Measurements from ENCODE around the gene NUP35.

NUP35 gene

DNA sequence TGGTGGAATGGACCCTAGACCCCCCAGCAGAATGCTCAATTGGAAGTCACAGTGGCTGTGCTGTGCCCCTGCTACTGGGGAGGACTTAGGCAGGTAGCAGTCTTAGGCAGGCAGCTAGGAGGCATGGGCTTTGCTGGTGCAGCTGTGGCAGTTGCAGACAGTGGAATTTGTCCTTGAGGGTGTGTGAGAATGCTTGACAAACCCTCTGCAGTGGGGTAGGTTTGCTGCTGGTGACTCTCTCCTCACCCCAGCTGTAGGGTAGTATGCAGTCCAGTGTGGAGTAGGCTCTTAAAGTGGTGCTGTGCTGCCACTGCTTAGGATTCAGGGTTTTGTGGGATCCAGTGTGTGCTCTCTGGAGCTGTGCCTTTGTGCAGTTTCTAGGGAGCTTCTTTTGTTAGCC lies 61.3 kb downstream of the NUP35 start:
- no peak for DNase-seq (ENCODE audit: low read depth)
- TF ChIP-seq, protein P1, sequence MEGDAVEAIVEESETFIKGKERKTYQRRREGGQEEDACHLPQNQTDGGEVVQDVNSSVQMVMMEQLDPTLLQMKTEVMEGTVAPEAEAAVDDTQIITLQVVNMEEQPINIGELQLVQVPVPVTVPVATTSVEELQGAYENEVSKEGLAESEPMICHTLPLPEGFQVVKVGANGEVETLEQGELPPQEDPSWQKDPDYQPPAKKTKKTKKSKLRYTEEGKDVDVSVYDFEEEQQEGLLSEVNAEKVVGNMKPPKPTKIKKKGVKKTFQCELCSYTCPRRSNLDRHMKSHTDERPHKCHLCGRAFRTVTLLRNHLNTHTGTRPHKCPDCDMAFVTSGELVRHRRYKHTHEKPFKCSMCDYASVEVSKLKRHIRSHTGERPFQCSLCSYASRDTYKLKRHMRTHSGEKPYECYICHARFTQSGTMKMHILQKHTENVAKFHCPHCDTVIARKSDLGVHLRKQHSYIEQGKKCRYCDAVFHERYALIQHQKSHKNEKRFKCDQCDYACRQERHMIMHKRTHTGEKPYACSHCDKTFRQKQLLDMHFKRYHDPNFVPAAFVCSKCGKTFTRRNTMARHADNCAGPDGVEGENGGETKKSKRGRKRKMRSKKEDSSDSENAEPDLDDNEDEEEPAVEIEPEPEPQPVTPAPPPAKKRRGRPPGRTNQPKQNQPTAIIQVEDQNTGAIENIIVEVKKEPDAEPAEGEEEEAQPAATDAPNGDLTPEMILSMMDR (conservative IDR thresholded peaks at IDR 0.05; ENCODE audit: low read depth, low read length): no peak
- H3K4me3 ChIP-seq (ENCODE audit: low read depth, low read length): no peak overlapping the region

DNA sequence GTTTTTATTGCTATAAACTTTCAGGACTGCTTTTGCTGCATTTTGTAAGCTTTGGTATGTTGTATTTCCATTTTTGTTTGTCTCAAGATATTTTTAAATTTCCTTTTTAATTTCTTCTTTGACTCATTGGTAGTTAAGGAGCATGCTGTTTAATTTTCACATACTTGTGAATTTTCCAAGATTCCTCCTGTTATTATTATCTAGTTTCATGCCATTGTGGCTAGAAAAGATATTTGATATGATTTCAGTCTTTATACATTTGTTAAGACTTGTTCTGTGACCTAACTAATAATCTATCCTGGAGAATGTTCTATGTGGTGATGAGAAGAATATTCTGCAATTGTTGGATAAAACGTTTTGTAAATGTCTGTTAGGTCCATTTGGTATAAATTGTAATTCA lies 62.1 kb downstream of the NUP35 start:
- TF ChIP-seq, protein P1 (conservative IDR thresholded peaks at IDR 0.05; ENCODE audit: low read depth, low read length): no peak
- H3K4me3 ChIP-seq (ENCODE audit: low read depth, low read length): no peak overlapping the region
- DNase-seq (ENCODE audit: low read depth): peak; percentile 18

DNA sequence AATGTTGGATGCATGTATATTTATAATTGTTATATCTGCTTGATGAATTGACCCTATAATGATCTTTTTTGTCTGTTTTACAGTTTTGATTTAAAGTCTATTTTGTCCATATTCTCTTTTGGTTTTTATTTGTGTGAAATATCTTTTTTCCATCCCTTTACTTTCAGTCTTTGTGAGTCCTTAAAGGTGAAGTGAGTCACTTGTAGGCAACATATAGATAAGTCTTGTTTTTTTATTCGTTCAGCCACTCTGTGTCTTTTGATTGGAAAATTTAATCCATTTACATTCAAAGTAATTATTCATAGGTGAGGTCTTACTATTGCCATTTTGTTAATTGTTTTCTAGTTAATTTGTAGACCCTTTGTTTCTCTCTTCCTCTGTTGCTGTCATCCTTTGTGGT lies 62.5 kb downstream of the NUP35 start:
- TF ChIP-seq, protein P1 (conservative IDR thresholded peaks at IDR 0.05; ENCODE audit: low read depth, low read length): no peak
- H3K4me3 ChIP-seq (ENCODE audit: low read depth, low read length): no peak overlapping the region
- DNase-seq (ENCODE audit: low read depth): no peak

DNA sequence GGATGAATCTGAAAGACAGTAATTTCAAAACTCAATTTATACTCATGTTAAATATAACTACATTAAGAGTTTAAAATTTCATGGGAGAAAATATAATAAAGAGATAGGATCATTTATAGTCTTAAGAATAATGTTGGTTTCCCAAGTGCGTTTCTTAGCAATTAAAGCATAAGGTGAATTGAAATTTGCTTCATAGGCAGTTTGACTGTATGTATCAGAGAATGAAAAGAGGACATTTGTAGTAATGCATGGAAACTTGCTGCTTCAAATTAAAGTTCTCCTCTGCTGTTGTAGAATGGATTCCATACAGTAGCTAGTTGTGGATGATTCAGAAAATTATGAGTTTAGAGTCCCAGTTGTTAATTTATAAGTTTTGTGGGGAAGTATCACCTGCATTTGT lies 68.1 kb downstream of the NUP35 start:
- no peak for DNase-seq (ENCODE audit: low read depth)
- no peak overlapping the region for H3K4me3 ChIP-seq (ENCODE audit: low read depth, low read length)
- TF ChIP-seq, protein P1 (conservative IDR thresholded peaks at IDR 0.05; ENCODE audit: low read depth, low read length): no peak

DNA sequence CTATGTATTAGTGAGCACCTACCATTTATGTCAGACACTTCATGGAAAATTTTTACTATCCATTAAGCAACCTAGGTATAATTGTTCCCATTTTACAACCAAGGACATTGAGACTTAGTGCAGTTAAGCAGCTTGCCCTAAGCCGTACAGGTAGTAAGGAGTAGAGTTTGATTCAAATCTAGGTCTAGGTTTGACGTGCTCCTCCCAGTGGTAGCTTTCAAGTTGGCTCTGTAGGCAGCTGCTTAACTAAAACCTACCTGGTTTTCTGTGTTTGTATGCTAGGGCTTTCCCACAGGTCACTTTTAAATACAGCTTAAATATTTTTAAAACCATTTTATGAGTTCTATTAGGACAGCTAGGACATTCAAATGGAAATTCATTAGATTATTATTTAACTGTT lies 69.7 kb downstream of the NUP35 start:
- TF ChIP-seq, protein P1 (conservative IDR thresholded peaks at IDR 0.05; ENCODE audit: low read depth, low read length): no peak
- no peak overlapping the region for H3K4me3 ChIP-seq (ENCODE audit: low read depth, low read length)
- DNase-seq (ENCODE audit: low read depth): no peak

DNA sequence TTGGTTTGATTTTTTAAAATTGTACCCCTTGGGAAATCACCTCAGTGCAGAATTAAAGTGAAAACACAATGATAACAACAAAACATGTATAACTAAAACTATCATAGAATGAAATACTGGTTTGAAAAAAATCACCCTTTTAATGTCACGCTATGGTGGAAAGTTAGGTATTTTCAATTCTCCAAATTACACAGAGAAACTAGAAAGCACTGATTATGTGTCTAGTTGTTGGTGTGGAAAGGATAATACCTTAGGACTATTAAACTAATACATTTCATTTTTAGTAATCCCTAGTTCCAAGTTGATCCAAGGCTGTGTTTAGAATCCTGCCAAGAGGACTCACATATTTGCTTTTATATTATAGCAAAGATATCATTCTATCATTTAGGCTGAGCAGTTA lies 71.2 kb downstream of the NUP35 start:
- TF ChIP-seq, protein P1 (conservative IDR thresholded peaks at IDR 0.05; ENCODE audit: low read depth, low read length): no peak
- H3K4me3 ChIP-seq (ENCODE audit: low read depth, low read length): no peak overlapping the region
- no peak for DNase-seq (ENCODE audit: low read depth)

DNA sequence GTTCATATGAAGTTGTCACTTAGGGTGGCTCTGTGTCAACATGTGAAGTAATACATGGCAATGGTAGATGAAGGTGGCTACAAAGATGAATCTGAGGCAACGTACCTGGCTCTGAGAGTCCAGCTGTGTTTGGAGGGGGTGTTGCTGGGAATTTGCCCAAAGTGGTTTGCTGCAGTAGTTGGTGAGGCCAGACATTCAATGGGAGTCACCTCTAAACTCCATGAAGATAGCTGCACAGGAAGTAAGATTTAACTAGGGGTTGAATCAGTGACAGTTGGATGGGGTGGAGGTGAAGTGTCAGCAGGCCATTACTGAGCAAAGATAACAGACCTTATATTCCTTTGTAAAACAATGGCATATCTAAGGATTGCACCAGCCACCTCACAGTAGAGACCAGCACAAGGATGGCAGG lies 71.8 kb downstream of the NUP35 start:
- TF ChIP-seq, protein P1 (conservative IDR thresholded peaks at IDR 0.05; ENCODE audit: low read depth, low read length): no peak
- DNase-seq (ENCODE audit: low read depth): no peak
- no peak overlapping the region for H3K4me3 ChIP-seq (ENCODE audit: low read depth, low read length)

All from choroid plexus epithelial cell (primary cell).